Activated naive CD8-positive, alpha-beta T cell treated with anti-CD3 and anti-CD28 coated beads, Interleukin-2, amount 50 U/mL, for 16 hours (primary cell): ENCODE measurements around the gene FASTK.

Experiments used
- DNase-seq: peaks from one replicate; pipeline ENCODE4 v3.0.0-alpha.2; 2020; ENCODE audit warnings: low read depth, low spot score

FASTK gene

GRCh38 chr7:151082141-151083070 is 1.8 kb upstream of the FASTK start:
- DNase-seq = no peak

GRCh38 chr7:151081170-151082101 is 827 bp upstream of the FASTK start:
- DNase-seq = no peak

GRCh38 chr7:151080067-151080521 is 515 bp downstream of the FASTK start:
- DNase-seq = no peak

- DNase-seq = no peak
These were observed 1.3 kb downstream of the FASTK start for GRCh38 chr7:151079199-151079910.

GRCh38 chr7:151078233-151079040 is 2.2 kb downstream of the FASTK start:
- DNase-seq = no peak

GRCh38 chr7:151077705-151078232 is 2.8 kb downstream of the FASTK start:
- no peak for DNase-seq

- DNase-seq = no peak
These were observed 3.5 kb downstream of the FASTK start for GRCh38 chr7:151076863-151077704.

- no peak for DNase-seq
These were observed 4.6 kb downstream of the FASTK start for GRCh38 chr7:151075978-151076426.

- no peak for DNase-seq
These were observed 5.0 kb downstream of the FASTK start for GRCh38 chr7:151075662-151075971.

GRCh38 chr7:151074817-151075661 is 5.6 kb downstream of the FASTK start:
- no peak for DNase-seq

- no peak for DNase-seq
These were observed 6.6 kb downstream of the FASTK start for GRCh38 chr7:151073990-151074389.

- DNase-seq = no peak
These were observed 9.4 kb downstream of the FASTK start for GRCh38 chr7:151071032-151071866.

GRCh38 chr7:151070574-151070960 is 10.0 kb downstream of the FASTK start:
- no peak for DNase-seq

GRCh38 chr7:151069841-151070573 is 10.6 kb downstream of the FASTK start:
- DNase-seq = no peak

GRCh38 chr7:151068069-151068773 is 12.4 kb downstream of the FASTK start:
- no peak for DNase-seq

- no peak for DNase-seq
These were observed 14.2 kb downstream of the FASTK start for GRCh38 chr7:151066273-151066974.
